Thoracic aorta (tissue), 2 donors: ENCODE data around the gene KCTD8. TPM values are rescaled to one million over a fixed set of nuclear protein-coding genes. Genes with fewer than 3 reads are reported as not detected.

Experiments
- ATAC-seq: fragments of 150-250 bp; one replicate; pipeline ENCODE4 v1.8.0; 2017; ENCODE audit warnings: low read depth; ENCODE audit not compliant: insufficient number of reproducible peaks, low FRiP score
- DNase-seq: peaks from one replicate; pipeline ENCODE4 v3.0.0-alpha.2; 2020; ENCODE audit warnings: low spot score
- H3K27ac ChIP-seq, 2 donors: fragments of 200-600 bp; sonication (generic); 1 replicate in 1 of 2; 2 replicates in 1 of 2; pipeline ENCODE4 v1.5.1; 2016; ENCODE audit warnings: mild to moderate bottlenecking in 2 of 2, moderate library complexity in 2 of 2
- H3K27me3 ChIP-seq: fragments of 200-600 bp; sonication (generic); replicated peaks from 2 replicates; pipeline ENCODE4 v1.6.0; 2016; ENCODE audit warnings: mild to moderate bottlenecking; ENCODE audit not compliant: insufficient read depth
- H3K36me3 ChIP-seq: fragments of 200-600 bp; sonication (generic); one replicate; pipeline ENCODE4 v1.5.1; 2016
- H3K4me1 ChIP-seq, 2 donors: fragments of 200-600 bp; sonication (generic); 1 replicate in 1 of 2; 2 replicates in 1 of 2; pipeline versions ENCODE4 v1.5.1 to v1.6.0; 2016; ENCODE audit warnings: low read depth in 2 of 2, mild to moderate bottlenecking in 1 of 2; ENCODE audit not compliant: control insufficient read depth in 1 of 2
- H3K4me3 ChIP-seq: fragments of 200-600 bp; sonication (generic); 2 replicates; pipeline ENCODE4 v1.5.1; 2016; ENCODE audit warnings: mild to moderate bottlenecking
- H3K9me3 ChIP-seq: fragments of 200-600 bp; sonication (generic); 2 replicates; pipeline ENCODE4 v1.5.1; 2016
- total RNA-seq, 2 donors: library from RNA; depleted of rRNA; stranded (reverse); fragments of >200 nt; gene quantifications; one replicate each; pipeline versions ENCODE4 v1.1.0 to v1.2.3, GENCODE V29; 2016
- TF ChIP-seq, protein P1 (sequence below): fragments of 200-600 bp; sonication (generic); IDR thresholded peaks from one replicate; pipeline ENCODE4 v1.5.1; 2019; ENCODE audit warnings: antibody characterized with exemption

KCTD8 gene
- total RNA-seq, 2 donors from 2014 or later: 1.8 to 4.2 TPM

GRCh38 chr4:44235897-44236296 lies 212.7 kb downstream of the KCTD8 start:
- no peak overlapping the region for H3K27ac ChIP-seq
- H3K4me3 ChIP-seq: no peak overlapping the region
- no peaks in the 10 kb centered on the region for H3K36me3 ChIP-seq
- H3K27me3 ChIP-seq: no peaks in the 10 kb centered on the region
- DNase-seq: no peak
- TF ChIP-seq, protein P1, sequence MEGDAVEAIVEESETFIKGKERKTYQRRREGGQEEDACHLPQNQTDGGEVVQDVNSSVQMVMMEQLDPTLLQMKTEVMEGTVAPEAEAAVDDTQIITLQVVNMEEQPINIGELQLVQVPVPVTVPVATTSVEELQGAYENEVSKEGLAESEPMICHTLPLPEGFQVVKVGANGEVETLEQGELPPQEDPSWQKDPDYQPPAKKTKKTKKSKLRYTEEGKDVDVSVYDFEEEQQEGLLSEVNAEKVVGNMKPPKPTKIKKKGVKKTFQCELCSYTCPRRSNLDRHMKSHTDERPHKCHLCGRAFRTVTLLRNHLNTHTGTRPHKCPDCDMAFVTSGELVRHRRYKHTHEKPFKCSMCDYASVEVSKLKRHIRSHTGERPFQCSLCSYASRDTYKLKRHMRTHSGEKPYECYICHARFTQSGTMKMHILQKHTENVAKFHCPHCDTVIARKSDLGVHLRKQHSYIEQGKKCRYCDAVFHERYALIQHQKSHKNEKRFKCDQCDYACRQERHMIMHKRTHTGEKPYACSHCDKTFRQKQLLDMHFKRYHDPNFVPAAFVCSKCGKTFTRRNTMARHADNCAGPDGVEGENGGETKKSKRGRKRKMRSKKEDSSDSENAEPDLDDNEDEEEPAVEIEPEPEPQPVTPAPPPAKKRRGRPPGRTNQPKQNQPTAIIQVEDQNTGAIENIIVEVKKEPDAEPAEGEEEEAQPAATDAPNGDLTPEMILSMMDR: no peak
- H3K4me1 ChIP-seq: no peaks in the 10 kb centered on the region
- no peak for ATAC-seq
- H3K9me3 ChIP-seq: no peaks in the 10 kb centered on the region

DNA sequence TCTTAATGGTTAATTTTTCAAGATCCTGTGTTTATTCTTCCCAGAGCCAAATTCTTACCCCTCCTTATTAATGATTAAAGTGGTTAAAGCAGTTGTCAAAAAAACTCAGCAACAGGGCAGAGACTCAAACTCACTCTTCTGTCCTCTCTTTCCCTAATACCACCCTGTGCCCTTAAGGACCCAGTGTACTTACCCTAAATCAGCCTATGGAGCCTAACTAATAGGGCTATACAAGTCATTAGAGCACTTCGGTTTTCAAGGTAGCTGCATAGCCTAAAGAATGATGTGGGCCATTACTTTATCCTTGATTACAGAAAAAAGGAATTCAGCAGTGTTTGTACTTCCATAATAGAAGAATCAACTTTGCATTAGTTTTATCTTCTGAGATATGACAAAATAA lies 216.3 kb downstream of the KCTD8 start:
- H3K4me1 ChIP-seq: no peaks in the 10 kb centered on the region
- H3K9me3 ChIP-seq: no peaks in the 10 kb centered on the region
- H3K27me3 ChIP-seq: no peaks in the 10 kb centered on the region
- H3K36me3 ChIP-seq: no peaks in the 10 kb centered on the region
- H3K27ac ChIP-seq: no peak overlapping the region
- no peak for ATAC-seq
- DNase-seq: no peak
- H3K4me3 ChIP-seq: no peak overlapping the region
- TF ChIP-seq, protein P1: no peak

GRCh38 chr4:44231006-44231405 lies 217.6 kb downstream of the KCTD8 start:
- DNase-seq: no peak
- Histone ChIP-seq H3K27ac (no peak overlapping the region), H3K4me3 (no peak overlapping the region), H3K9me3 (no peaks in the 10 kb centered on the region), H3K36me3 (no peaks in the 10 kb centered on the region), H3K4me1 (no peaks in the 10 kb centered on the region), H3K27me3 (no peaks in the 10 kb centered on the region)
- TF ChIP-seq, protein P1: no peak
- ATAC-seq: no peak

GRCh38 chr4:44228326-44228725 lies 220.3 kb downstream of the KCTD8 start:
- TF ChIP-seq, protein P1: no peak

GRCh38 chr4:44221407-44221806 lies 227.2 kb downstream of the KCTD8 start:
- no peak overlapping the region for H3K4me3 ChIP-seq
- no peaks in the 10 kb centered on the region for H3K9me3 ChIP-seq
- no peak for DNase-seq
- no peaks in the 10 kb centered on the region for H3K27me3 ChIP-seq
- no peak overlapping the region for H3K27ac ChIP-seq
- TF ChIP-seq, protein P1: no peak
- no peaks in the 10 kb centered on the region for H3K4me1 ChIP-seq
- H3K36me3 ChIP-seq: no peaks in the 10 kb centered on the region
- no peak for ATAC-seq

More at GRCh38 chr4:44228326-44228725, 220.3 kb downstream of the KCTD8 start:
- no peaks in the 10 kb centered on the region for H3K9me3 ChIP-seq
- H3K4me3 ChIP-seq: no peak overlapping the region
- no peaks in the 10 kb centered on the region for H3K4me1 ChIP-seq
- H3K27me3 ChIP-seq: no peaks in the 10 kb centered on the region
- no peak overlapping the region for H3K27ac ChIP-seq
- DNase-seq (no peak), ATAC-seq (no peak)
- H3K36me3 ChIP-seq: no peaks in the 10 kb centered on the region
